CD4-positive, alpha-beta T cell treated with Interleukin-17A for 4 hours (primary cell): ENCODE measurements around the gene FRY.

Source experiments
- DNase-seq: peaks from one replicate; pipeline ENCODE4 v3.0.0-alpha.2; 2020; ENCODE audit warnings: mixed read lengths

The FRY gene

GRCh38 chr13:32267836-32268439 is 236.4 kb downstream of the FRY start:
- peak; percentile 63 for DNase-seq

GRCh38 chr13:32272021-32272683 is 240.6 kb downstream of the FRY start:
- no peak for DNase-seq

GRCh38 chr13:32277839-32278238 is 246.3 kb downstream of the FRY start:
- DNase-seq, result no peak

GRCh38 chr13:32278426-32278825 is 246.9 kb downstream of the FRY start:
- no peak for DNase-seq

- no peak for DNase-seq
These were observed 249.5 kb downstream of the FRY start for GRCh38 chr13:32281096-32281495.

GRCh38 chr13:32282096-32282711 is 250.6 kb downstream of the FRY start:
- DNase-seq, result no peak

- no peak for DNase-seq
These were observed 253.5 kb downstream of the FRY start for GRCh38 chr13:32284927-32285632.

- DNase-seq, result no peak
These were observed 254.0 kb downstream of the FRY start for GRCh38 chr13:32285633-32285965.

- no peak for DNase-seq
These were observed 265.6 kb downstream of the FRY start for GRCh38 chr13:32297206-32297605.

- no peak for DNase-seq
These were observed 267.1 kb downstream of the FRY start for GRCh38 chr13:32298695-32299094.

GRCh38 chr13:32299893-32300292 is 268.3 kb downstream of the FRY start:
- no peak for DNase-seq

GRCh38 chr13:32300406-32300805 is 268.8 kb downstream of the FRY start:
- no peak for DNase-seq

- no peak for DNase-seq
These were observed 269.3 kb downstream of the FRY start for GRCh38 chr13:32300920-32301319.

GRCh38 chr13:32302461-32302860 is 270.9 kb downstream of the FRY start:
- DNase-seq, result no peak

GRCh38 chr13:32305646-32306045 is 274.1 kb downstream of the FRY start:
- DNase-seq, result no peak

GRCh38 chr13:32309312-32310133 is 277.9 kb downstream of the FRY start:
- no peak for DNase-seq

- DNase-seq, result peak; percentile 25
These were observed 278.6 kb downstream of the FRY start for GRCh38 chr13:32310134-32310706.

- no peak for DNase-seq
These were observed 279.8 kb downstream of the FRY start for GRCh38 chr13:32311188-32311897.

- DNase-seq, result peak; percentile 66
These were observed 283.0 kb downstream of the FRY start for GRCh38 chr13:32314271-32315237.

GRCh38 chr13:32315238-32316027 is 283.9 kb downstream of the FRY start, which contains the start of the genes BRCA2 and ZAR1L:
Gene BRCA2, plus strand, starts transcription at chr13:32315508. Its CDS starts 953 bp downstream, at chr13:32316461.
Gene ZAR1L, minus strand, starts transcription at chr13:32315363. Its CDS starts 3,438 bp downstream, at chr13:32311925.
- DNase-seq, result peak; percentile 89
